VCaP (cell line): Measurements from ENCODE around the gene RABGEF1.

ENCODE experiments used
- H3K27ac ChIP-seq: fragments of 450-650 bp; 2 replicates; pipeline ENCODE4 v1.5.1; 2017
- CTCF ChIP-seq: fragments of 450-650 bp; conservative IDR thresholded peaks from 2 replicates; pipeline ENCODE4 v1.5.1; 2017; ENCODE audit warnings: mild to moderate bottlenecking, moderate library complexity

RABGEF1 gene

GRCh38 chr7:66737667-66738066 lies 2.9 kb upstream of the RABGEF1 start:
- H3K27ac ChIP-seq, result no peak overlapping the region
- TF ChIP-seq CTCF, result no peak

- peak overlapping the region; percentile 94 for H3K27ac ChIP-seq
- no peak for TF ChIP-seq CTCF
These were observed 1.1 kb upstream of the RABGEF1 start for GRCh38 chr7:66739477-66739876.

DNA sequence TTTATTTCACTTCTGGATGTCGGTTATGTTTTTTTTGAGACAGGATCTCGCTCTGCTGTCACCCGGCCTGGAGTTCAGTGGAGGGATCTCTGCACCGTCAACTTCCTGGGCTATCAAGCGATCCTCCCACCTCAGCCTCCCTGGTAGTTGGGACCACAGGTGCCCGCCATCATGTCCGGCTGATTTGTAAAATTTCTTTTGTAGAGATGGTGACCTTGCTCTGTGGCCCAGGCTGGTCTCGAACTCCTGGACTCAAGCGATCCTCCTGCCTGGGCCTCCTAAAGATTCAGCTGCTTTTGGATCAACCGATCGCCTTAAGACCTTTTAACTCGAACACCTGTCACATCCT lies 606 bp upstream of the RABGEF1 start:
- TF ChIP-seq CTCF, result no peak
- peak overlapping the region; percentile 94 for H3K27ac ChIP-seq

DNA sequence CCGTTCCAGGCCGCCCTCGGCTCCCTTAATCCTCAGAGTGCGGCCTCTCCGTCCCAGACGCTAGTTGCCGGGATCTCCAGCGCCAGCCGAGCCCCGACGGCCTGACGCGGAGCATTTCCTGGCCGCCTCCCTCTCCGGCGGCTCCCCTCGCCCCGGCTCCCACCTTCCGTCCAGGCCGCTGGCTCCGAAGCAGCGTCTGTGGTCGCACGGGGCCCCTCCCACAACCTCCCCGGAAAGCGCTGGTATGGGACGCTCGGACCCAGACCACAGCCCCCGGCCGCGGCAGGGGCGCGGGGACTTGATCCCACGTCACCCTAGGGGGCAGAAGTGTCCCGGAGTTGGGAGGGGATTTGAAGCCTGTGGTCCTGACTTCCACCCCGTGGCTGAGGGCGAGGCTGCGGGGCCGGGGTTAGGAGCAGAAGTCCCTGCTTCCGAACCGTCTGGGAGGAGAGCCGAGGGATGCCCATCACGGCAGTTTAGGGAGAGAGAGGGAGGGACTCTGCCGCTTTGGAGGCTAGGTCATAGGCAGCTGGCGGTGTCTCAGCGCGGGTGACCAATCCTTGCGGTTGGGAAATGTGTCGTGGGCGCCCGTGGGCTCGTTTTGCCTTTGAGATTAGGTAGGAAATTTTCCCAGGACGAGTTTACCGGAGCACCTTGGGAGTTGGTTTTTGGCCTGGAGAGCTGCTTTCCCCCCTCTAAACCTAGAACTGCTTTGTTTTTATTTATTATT lies 612 bp downstream of the RABGEF1 start:
- H3K27ac ChIP-seq, result peak overlapping the region; percentile 94

DNA sequence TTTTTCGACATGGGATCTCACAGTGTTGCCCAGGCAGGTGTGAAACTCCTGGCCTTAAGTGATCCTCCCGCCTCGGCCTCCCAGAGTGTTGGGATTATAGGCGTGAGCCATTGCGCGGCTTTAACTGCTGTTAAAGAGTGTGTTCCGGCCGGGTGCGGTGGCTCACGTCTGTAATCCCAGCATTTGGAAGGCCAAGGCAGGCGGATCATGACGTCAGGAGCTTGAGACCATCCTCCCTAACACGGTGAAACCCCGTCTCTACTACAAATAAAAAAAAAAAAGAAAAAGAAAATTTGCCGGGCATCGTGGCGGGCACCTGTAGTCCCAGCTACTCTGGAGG lies 1.1 kb downstream of the RABGEF1 start:
- TF ChIP-seq CTCF, result no peak
- peak overlapping the region; percentile 94 for H3K27ac ChIP-seq

GRCh38 chr7:66742298-66742697 lies 1.8 kb downstream of the RABGEF1 start:
- H3K27ac ChIP-seq, result peak overlapping the region; percentile 94; the same call in 1 of the 2 replicates

- TF ChIP-seq CTCF, result no peak
- H3K27ac ChIP-seq, result no peak overlapping the region
These were observed 3.4 kb downstream of the RABGEF1 start for GRCh38 chr7:66743920-66744319.

- H3K27ac ChIP-seq, result no peak overlapping the region
- no peak for TF ChIP-seq CTCF
These were observed 6.9 kb downstream of the RABGEF1 start for GRCh38 chr7:66747385-66747784.

- TF ChIP-seq CTCF, result no peak
- H3K27ac ChIP-seq, result no peak overlapping the region
These were observed 7.5 kb downstream of the RABGEF1 start for GRCh38 chr7:66747881-66748511.
